ENCODE results near the gene DNHD1.

The DNHD1 gene

DNA sequence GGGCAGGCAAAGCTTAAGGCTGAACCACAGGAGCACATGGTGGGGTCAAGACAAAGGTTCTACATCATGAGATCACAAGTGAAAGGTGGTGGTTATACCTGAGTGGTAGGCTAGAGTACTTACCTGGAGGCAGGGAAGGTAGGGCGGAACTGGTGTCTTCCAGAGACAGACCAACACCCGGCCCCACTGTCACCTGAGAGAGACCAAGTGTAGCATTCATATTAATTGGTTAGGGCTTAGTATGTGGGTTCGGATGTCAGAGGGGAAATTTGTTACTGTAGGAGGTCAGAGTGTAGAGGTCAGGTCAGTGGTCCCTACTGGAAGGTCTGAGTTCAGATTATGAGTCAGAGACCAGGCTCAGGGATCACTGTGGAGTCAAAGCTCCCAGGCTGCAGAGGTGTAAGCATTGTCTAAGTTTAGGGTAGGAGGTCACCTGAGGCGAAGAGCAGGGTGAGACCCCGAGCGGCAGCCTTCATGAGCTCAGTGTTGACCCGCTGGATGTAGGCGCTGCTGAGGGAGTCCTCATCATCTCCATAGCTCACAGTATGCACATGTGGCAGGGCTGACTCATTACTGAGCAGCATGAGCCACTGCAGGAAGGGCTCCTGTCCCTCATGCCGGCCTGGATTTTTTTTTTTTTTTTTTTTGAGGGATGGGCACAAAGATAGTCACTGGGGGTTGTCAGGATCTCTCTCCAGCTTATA is 119.0 kb downstream of the DNHD1 start:
- TF ChIP-seq POLR2A (IDR thresholded peaks at IDR 0.05; ENCODE audit: low read depth, low read length): no peak
- no peak for DNase-seq (ENCODE audit: insufficient read length, low spot score)
- no peak for FAIRE-seq

GRCh38 chr11:6616596-6617250 is 119.6 kb downstream of the DNHD1 start:
- FAIRE-seq (no peak), DNase-seq (ENCODE audit: insufficient read length, low spot score) (no peak)
- TF ChIP-seq POLR2A (IDR thresholded peaks at IDR 0.05; ENCODE audit: low read depth, low read length): no peak

DNA sequence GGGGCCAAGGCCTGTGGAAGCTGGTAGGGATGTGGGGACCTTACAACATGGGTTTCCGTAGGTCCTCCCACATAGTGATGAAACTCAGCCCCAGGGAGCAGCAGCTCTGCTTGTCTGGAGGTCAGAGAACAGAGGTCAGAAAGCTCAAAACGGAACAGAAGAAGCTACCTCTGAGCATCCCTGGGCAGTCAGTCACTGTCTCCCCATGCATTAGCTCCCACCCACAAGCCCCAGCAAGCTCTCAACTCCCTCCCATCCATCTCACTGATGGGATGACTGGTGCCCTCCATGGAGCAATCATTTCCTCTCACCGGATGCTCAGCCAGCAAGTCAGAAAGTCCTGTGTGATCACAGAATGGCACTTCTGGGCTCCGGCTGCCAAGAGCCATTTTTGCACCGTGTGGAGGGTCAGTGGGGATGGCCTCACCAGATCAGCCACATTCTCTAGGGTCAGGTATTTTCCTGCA is 120.3 kb downstream of the DNHD1 start:
- no peak for DNase-seq (ENCODE audit: insufficient read length, low spot score)
- TF ChIP-seq POLR2A (IDR thresholded peaks at IDR 0.05; ENCODE audit: low read depth, low read length): no peak
- FAIRE-seq: no peak

DNA sequence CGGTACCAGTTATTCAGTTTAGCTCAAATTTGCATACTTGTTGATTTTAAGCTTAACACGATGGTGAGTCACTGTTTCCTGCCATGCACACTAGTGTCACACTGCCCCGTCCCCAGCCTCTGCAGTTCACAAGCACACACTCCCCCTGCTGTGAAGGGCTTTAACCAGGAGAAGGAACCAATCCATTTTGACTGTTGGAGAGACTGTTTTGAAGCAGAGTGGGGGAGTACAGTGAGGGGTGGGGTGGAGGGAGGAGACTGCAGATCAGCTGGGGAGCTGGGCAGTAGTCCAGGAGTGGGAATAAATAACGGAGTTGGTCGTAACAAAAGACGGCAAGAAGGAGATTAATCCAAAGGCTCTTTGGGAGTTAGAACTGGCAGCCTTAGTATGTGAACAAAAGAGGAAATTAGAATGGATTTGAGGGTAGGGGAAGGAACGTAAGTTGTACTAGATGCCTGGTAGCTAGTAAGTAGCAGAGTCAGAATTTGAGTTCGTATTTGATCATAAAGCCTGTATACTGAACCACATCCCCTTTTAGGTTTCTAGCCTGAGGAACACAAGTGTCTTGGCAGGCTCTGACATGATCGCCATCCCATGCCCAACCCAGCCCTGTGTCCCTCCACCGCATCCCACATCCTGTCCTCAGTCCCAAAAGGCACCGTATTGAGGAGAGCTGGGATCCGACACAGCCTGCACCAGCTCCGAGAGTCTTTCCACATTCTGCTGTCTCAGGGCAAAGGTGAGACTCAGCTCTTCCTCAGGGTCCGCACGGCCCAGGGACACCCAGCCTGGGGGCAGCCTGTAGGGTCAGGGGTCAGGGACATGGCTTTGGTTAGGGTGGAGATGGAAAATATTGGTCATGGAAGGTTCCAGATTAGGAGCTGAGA is 121.3 kb downstream of the DNHD1 start:
- FAIRE-seq: no peak

DNA sequence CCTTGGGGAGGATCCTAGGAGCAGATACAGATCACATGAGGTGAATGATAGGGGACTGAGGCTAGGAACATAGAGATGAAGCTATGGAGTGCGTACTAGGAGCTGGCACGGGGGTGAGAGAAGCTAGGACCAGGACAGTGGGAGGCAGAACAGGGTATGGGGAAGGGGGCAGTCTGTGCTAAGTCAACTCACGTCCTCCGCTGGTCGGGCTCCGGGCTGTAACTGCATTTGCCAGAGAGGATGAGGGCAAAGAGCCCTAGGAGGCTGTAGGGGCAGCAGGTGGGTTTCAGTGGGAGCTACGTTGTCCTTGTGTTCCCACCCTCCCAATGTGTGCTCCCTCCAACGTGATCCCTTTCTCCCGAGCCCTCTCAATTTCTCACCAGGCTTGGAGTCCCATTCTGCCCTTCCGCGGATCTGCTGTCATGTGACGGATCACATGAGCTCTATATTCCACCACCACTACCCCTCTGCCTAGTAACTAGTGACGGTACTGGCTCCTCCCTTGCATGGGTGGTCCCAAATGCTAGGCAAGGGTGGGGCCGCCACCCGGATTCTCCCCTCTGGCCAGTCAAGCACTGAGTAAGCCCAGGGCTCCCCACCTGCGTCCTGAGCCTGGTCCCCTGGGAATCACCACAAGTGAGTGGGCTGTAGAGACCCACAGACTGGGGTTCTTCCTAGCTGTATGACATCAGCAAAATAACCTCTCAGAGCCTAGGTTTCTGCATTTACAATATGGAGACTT is 122.1 kb downstream of the DNHD1 start, which contains the start of gene TPP1:
Gene TPP1 (minus strand): TSS at position 419 of the 742 bp plus-strand sequence. CDS start 22 bp downstream, at position 397.
- peak; percentile 36; the same call in 1 of the 2 replicates for TF ChIP-seq POLR2A (IDR thresholded peaks at IDR 0.05; ENCODE audit: low read depth, low read length)
- DNase-seq (ENCODE audit: insufficient read length, low spot score) (peak; percentile 99), FAIRE-seq (peak; percentile 91)

More for the DNA sequence above, 121.3 kb downstream of the DNHD1 start:
- no peak for TF ChIP-seq POLR2A (IDR thresholded peaks at IDR 0.05; ENCODE audit: low read depth, low read length)
- peak; percentile 46 for DNase-seq (ENCODE audit: insufficient read length, low spot score)

DNA sequence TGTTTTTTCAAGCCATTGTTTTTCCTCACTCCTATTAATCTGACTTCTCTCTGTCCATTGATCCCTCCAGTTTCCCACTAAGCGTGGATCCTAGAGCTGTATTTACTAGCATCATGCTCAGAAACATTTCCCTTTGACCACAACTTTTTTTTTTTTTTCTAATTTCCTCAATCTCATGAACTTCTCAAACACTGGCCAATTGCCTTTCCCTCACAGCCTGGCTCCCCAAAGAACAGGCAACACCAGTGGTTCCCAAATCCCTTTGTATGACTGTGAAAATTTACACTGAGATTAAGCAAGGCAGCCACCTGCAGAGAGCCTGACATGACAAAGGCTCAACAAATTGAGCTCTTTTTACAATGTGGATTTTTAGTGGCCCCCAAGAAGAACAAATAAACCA is 123.6 kb downstream of the DNHD1 start:
- TF ChIP-seq POLR2A (IDR thresholded peaks at IDR 0.05; ENCODE audit: low read depth, low read length): no peak
- no peak for DNase-seq (ENCODE audit: insufficient read length, low spot score)
- no peak for FAIRE-seq
